C4-2B (cell line): Measurements from ENCODE around the gene UCHL3.

Source experiments
- CTCF ChIP-seq: fragments of 450-650 bp; conservative IDR thresholded peaks from 2 replicates; pipeline ENCODE4 v1.5.1; 2017; ENCODE audit warnings: mild to moderate bottlenecking
- ZFX ChIP-seq: fragments of 450-650 bp; IDR thresholded peaks from 2 replicates; pipeline ENCODE4 v1.6.1; 2017

GRCh38 chr13:75544681-75545330 lies 4.8 kb upstream of the UCHL3 start:
- TF ChIP-seq CTCF: no peak
- no peak for TF ChIP-seq ZFX
